ENCODE measurements around the gene RDM1.

The RDM1 gene

DNA sequence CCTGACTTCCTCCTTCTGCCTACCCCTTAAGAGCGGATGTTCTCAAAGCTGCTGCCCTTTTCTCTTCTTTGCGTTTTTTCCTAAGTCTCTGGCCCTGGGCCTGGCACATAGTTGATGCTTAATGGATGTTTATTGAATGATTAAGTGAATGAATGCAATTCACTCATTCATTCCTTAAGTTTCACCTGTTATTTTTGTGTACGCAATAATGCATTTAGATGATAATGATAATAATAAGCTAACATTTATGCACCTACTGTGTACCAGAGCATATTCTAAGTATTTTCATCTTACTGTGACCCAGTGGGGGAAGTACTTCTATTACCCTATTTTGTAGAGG is 54.8 kb downstream of the RDM1 start:
- Histone ChIP-seq H3K4me3 (replicated peaks; ENCODE audit: insufficient read depth, low read length) (no peak overlapping the region), H3K27me3 (ENCODE audit: insufficient read depth, poor library complexity, severe bottlenecking) (no peaks in the 10 kb centered on the region), H3K27ac (replicated peaks) (no peak overlapping the region)
- TF ChIP-seq, protein P1, sequence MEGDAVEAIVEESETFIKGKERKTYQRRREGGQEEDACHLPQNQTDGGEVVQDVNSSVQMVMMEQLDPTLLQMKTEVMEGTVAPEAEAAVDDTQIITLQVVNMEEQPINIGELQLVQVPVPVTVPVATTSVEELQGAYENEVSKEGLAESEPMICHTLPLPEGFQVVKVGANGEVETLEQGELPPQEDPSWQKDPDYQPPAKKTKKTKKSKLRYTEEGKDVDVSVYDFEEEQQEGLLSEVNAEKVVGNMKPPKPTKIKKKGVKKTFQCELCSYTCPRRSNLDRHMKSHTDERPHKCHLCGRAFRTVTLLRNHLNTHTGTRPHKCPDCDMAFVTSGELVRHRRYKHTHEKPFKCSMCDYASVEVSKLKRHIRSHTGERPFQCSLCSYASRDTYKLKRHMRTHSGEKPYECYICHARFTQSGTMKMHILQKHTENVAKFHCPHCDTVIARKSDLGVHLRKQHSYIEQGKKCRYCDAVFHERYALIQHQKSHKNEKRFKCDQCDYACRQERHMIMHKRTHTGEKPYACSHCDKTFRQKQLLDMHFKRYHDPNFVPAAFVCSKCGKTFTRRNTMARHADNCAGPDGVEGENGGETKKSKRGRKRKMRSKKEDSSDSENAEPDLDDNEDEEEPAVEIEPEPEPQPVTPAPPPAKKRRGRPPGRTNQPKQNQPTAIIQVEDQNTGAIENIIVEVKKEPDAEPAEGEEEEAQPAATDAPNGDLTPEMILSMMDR (IDR thresholded peaks at IDR 0.05; ENCODE audit: insufficient read depth, low read length), result no peak
- TF ChIP-seq, protein P2, sequence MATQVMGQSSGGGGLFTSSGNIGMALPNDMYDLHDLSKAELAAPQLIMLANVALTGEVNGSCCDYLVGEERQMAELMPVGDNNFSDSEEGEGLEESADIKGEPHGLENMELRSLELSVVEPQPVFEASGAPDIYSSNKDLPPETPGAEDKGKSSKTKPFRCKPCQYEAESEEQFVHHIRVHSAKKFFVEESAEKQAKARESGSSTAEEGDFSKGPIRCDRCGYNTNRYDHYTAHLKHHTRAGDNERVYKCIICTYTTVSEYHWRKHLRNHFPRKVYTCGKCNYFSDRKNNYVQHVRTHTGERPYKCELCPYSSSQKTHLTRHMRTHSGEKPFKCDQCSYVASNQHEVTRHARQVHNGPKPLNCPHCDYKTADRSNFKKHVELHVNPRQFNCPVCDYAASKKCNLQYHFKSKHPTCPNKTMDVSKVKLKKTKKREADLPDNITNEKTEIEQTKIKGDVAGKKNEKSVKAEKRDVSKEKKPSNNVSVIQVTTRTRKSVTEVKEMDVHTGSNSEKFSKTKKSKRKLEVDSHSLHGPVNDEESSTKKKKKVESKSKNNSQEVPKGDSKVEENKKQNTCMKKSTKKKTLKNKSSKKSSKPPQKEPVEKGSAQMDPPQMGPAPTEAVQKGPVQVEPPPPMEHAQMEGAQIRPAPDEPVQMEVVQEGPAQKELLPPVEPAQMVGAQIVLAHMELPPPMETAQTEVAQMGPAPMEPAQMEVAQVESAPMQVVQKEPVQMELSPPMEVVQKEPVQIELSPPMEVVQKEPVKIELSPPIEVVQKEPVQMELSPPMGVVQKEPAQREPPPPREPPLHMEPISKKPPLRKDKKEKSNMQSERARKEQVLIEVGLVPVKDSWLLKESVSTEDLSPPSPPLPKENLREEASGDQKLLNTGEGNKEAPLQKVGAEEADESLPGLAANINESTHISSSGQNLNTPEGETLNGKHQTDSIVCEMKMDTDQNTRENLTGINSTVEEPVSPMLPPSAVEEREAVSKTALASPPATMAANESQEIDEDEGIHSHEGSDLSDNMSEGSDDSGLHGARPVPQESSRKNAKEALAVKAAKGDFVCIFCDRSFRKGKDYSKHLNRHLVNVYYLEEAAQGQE (IDR thresholded peaks at IDR 0.05; ENCODE audit: insufficient replicate concordance, low read depth), result no peak
- TF ChIP-seq POLR2AphosphoS5 (IDR thresholded peaks at IDR 0.05; ENCODE audit: low read depth) (no peak), GABPA (IDR thresholded peaks at IDR 0.05; ENCODE audit: low read depth) (no peak), SPI1 (IDR thresholded peaks at IDR 0.05; ENCODE audit: borderline replicate concordance, low read depth) (no peak)
- DNase-seq (ENCODE audit: low read depth in 1 of 2, low spot score in 1 of 2), result no peak

DNA sequence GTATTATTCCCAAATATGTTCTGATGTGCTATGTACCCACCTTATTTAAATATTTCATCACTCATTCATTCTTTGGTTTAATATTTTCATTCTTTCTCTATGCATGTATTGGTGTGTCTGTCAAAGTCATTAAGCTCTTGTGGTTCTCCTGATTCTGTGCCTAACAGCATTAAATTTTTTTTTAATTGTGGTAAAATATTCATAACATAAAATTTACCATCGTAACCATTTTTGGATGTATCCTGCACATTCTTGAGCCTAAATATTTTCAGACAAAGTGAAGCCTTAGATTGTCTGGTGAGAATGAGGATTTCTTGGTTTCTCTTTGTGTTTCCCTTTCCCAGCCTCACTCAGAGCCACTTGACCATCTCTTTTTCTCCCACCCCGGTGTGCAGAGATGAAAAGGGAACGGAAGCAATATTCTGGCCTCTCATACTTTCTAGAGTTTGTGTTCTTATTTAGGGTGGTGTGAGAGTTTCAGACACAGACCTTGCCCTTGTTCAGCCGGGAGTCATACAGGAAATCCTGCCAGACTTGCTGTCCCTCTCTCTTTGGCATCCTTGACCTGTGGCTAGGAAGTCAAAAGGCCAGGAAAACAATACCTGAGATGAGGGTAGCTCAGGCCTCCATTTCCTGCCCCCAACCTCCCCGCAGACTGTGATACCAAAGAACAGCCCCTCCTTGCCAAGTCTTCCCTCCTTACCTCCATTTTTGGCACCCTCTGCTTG is 55.3 kb downstream of the RDM1 start:
- TF ChIP-seq, protein P2 (IDR thresholded peaks at IDR 0.05; ENCODE audit: insufficient replicate concordance, low read depth), result no peak
- TF ChIP-seq, protein P1 (IDR thresholded peaks at IDR 0.05; ENCODE audit: insufficient read depth, low read length), result no peak
- TF ChIP-seq SPI1 (IDR thresholded peaks at IDR 0.05; ENCODE audit: borderline replicate concordance, low read depth), result no peak
- Histone ChIP-seq H3K27ac (replicated peaks) (no peak overlapping the region), H3K4me3 (replicated peaks; ENCODE audit: insufficient read depth, low read length) (no peak overlapping the region), H3K27me3 (ENCODE audit: insufficient read depth, poor library complexity, severe bottlenecking) (no peaks in the 10 kb centered on the region)
- DNase-seq (ENCODE audit: low read depth in 1 of 2, low spot score in 1 of 2), result no peak

DNA sequence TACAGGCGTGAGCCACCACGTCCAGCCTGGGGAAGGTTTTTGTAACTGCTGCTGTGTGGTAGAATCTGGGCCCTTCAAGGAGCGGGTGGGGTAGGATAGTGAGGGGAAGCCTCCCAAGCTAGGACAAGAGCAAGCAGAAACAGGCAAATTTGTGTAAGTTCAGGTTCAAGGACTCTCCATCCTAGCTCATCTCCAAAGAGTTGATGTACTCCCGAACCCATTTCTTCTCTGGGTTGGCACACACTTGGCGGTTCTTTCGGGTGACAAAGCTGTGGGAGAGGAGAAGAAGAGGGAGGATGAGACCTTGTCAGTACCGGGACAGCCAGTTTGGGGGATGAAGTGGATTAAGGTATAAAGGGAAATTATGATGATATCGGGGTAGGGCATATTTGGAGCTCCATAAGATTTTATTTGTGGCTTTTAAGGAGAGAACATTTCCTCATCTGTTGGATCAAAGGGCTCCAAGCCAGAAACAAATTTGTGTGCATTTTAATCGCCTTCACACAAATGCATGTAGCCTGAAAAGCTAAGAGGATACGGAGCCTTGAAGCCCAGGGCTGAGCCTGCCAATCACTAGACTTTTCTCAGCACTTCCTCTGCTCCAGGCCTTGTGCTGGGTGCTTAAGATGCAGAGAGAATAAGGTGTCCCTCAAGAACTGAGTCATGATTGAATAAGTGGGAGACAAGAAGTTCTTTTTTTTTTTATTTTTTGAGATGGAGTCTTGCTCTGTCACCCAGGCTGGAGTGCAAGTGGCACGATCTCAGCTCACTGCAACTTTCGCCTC is 58.2 kb downstream of the RDM1 start:
- TF ChIP-seq, protein P1 (IDR thresholded peaks at IDR 0.05; ENCODE audit: insufficient read depth, low read length), result no peak
- no peak for TF ChIP-seq GABPA (IDR thresholded peaks at IDR 0.05; ENCODE audit: low read depth)
- TF ChIP-seq, protein P2 (IDR thresholded peaks at IDR 0.05; ENCODE audit: insufficient replicate concordance, low read depth), result no peak
- TF ChIP-seq SPI1 (IDR thresholded peaks at IDR 0.05; ENCODE audit: borderline replicate concordance, low read depth), result no peak
- TF ChIP-seq POLR2AphosphoS5 (IDR thresholded peaks at IDR 0.05; ENCODE audit: low read depth), result no peak
- DNase-seq (ENCODE audit: low read depth in 1 of 2, low spot score in 1 of 2), result no peak
- no peaks in the 10 kb centered on the region for H3K27me3 ChIP-seq (ENCODE audit: insufficient read depth, poor library complexity, severe bottlenecking)
- no peak overlapping the region for H3K27ac ChIP-seq (replicated peaks)
- H3K4me3 ChIP-seq (replicated peaks; ENCODE audit: insufficient read depth, low read length), result no peak overlapping the region
